Stimulated activated CD4-positive, alpha-beta T cell treated with anti-CD3 and anti-CD28 coated beads, TNF-alpha, amount 100 ng/mL, for 1 hour (primary cell): Measurements from ENCODE around the gene SLC13A2.

Source experiments
- DNase-seq, 3 donors: peaks; one replicate each; pipeline ENCODE4 v3.0.0-alpha.2; 2020; ENCODE audit warnings: low read depth in 3 of 3, low spot score in 1 of 3

Gene SLC13A2

GRCh38 chr17:28492352-28493310 is 19.2 kb downstream of the SLC13A2 start:
- no peak for DNase-seq

- no peak for DNase-seq
Measured at GRCh38 chr17:28493460-28493859, 20.0 kb downstream of the SLC13A2 start.

GRCh38 chr17:28494445-28495188 is 21.2 kb downstream of the SLC13A2 start:
- DNase-seq: peak; percentile 47 to 80 (median 62)

- DNase-seq: no peak
Measured at GRCh38 chr17:28495635-28496034, 22.2 kb downstream of the SLC13A2 start.

- no peak for DNase-seq
Measured at GRCh38 chr17:28497931-28498330, 24.5 kb downstream of the SLC13A2 start.

- no peak for DNase-seq
Measured at GRCh38 chr17:28498652-28499363, 25.4 kb downstream of the SLC13A2 start.

- DNase-seq: no peak
Measured at GRCh38 chr17:28499364-28499664, 25.9 kb downstream of the SLC13A2 start.

- no peak for DNase-seq
Measured at GRCh38 chr17:28499684-28500357, 26.4 kb downstream of the SLC13A2 start.

- DNase-seq: no peak
Measured at GRCh38 chr17:28500712-28501379, 27.4 kb downstream of the SLC13A2 start.

- DNase-seq: no peak
Measured at GRCh38 chr17:28501421-28502284, 28.2 kb downstream of the SLC13A2 start.

GRCh38 chr17:28503420-28503819 is 30.0 kb downstream of the SLC13A2 start:
- DNase-seq: no peak

- DNase-seq: no peak
Measured at GRCh38 chr17:28505986-28506665, 32.7 kb downstream of the SLC13A2 start, which contains the start of gene FOXN1. Gene FOXN1 (plus strand): TSS chr17:28506348. CDS start chr17:28523970, 17,622 bp downstream.

GRCh38 chr17:28506763-28507487 is 33.5 kb downstream of the SLC13A2 start:
- DNase-seq: no peak

- DNase-seq: no peak
Measured at GRCh38 chr17:28507567-28508203, 34.2 kb downstream of the SLC13A2 start.

GRCh38 chr17:28508211-28508724 is 34.8 kb downstream of the SLC13A2 start:
- no peak for DNase-seq

GRCh38 chr17:28509789-28510188 is 36.3 kb downstream of the SLC13A2 start:
- no peak for DNase-seq

GRCh38 chr17:28511858-28512461 is 38.5 kb downstream of the SLC13A2 start:
- no peak for DNase-seq
